ENCODE results near the gene NRDC.

The NRDC gene

GRCh38 chr1:51780927-51781326, 97.6 kb downstream of the NRDC start:
- FAIRE-seq (no peak), DNase-seq (ENCODE audit: extremely low spot score, insufficient read length, low read depth) (no peak)

- DNase-seq (ENCODE audit: extremely low spot score, insufficient read length, low read depth) (no peak), FAIRE-seq (no peak)
These were observed 102.1 kb downstream of the NRDC start for GRCh38 chr1:51776408-51776807.

DNA sequence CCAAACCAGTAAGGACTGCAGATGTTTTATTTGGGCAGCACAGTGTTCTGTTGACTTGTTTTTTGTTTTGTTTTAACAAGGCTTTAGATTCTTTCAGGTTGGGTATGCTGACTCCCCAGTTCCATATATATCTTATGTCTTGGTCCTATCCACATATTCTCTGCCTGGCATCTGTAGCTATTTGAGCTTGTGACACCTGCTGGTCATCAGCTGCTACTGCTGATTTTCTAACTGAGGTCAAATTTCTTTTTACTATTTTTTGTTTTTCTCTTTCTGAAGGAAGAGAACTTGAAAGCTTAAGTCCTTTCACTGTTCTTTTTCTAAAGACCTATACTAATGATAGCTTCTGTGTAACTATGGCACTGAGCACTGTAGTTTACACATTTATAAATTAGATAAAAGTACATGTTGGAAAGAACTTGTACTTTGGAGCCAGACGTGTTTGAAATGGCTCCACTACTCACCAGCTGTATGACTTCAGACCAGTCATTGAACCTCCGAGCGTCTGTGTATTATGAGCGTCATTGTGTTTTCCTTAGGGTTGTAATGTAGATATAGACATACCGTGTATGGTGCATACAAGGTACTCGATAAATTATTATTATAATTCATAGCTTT, 109.4 kb downstream of the NRDC start:
- FAIRE-seq, result peak; percentile 87
- peak; percentile 17 for DNase-seq (ENCODE audit: extremely low spot score, insufficient read length, low read depth)

DNA sequence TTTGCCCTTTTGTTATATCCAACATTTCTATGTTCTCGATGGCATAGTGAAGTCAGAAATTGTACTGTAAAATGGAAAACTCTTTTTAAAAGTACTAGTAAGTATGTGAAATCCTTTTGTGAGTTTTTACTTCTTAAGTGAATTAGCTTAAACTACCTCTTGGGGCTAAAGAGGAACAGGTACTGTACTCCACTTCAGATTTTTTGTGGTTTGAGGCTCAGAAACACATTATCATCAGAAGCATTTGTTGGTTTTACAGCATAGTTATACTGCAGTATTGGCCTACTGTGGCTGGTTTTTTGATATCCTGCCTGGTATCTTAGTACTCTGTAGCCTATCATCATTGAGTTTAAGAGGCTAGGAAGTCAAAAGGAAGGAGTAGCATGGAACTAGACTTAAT, 117.2 kb downstream of the NRDC start:
- FAIRE-seq, result no peak

DNA sequence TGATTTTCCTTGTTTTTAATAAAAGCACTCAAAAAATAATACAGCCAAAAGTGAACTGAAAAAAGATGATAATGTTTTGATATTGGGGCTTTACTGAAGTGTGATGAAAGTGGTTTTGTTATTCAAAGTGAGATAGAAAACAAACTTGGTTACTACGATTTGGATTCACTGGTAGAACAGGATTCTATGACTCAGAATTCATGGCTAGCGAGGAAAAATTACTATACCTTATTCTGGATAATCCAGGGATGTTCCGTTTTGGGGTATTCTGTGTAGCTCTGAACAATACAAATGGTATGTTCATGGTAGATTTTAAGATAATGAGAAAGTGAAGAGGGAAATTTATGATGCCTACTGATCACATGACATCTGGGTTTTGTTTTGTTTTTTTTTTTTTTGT, 117.7 kb downstream of the NRDC start:
- DNase-seq (ENCODE audit: extremely low spot score, insufficient read length, low read depth), result no peak
- FAIRE-seq, result no peak

More for the DNA sequence above, 117.2 kb downstream of the NRDC start:
- no peak for DNase-seq (ENCODE audit: extremely low spot score, insufficient read length, low read depth)

DNA sequence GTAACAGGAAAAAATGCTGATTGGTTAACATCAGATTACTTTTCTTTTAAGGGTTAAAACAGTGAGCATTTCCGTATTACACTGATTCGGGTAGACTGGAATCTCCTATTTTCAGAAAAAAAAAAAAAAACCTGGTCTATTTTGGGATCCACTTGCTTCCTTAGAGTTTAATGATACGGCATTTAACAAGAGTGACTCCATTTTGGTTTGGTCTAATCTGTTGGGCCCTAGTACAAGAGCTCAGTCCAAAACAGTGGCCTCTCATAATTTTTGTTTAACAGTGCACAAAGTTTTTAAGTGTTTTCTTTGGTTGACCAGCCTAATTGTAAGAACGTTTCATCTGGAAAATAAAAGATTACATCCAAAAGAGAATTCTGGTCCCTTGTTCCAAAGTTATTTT, 120.2 kb downstream of the NRDC start:
- FAIRE-seq (no peak), DNase-seq (ENCODE audit: extremely low spot score, insufficient read length, low read depth) (no peak)

- FAIRE-seq, result no peak
- DNase-seq (ENCODE audit: extremely low spot score, insufficient read length, low read depth), result no peak
These were observed 122.2 kb downstream of the NRDC start for GRCh38 chr1:51756290-51756689.

- FAIRE-seq (no peak), DNase-seq (ENCODE audit: extremely low spot score, insufficient read length, low read depth) (no peak)
These were observed 123.1 kb downstream of the NRDC start for GRCh38 chr1:51755437-51755836.

DNA sequence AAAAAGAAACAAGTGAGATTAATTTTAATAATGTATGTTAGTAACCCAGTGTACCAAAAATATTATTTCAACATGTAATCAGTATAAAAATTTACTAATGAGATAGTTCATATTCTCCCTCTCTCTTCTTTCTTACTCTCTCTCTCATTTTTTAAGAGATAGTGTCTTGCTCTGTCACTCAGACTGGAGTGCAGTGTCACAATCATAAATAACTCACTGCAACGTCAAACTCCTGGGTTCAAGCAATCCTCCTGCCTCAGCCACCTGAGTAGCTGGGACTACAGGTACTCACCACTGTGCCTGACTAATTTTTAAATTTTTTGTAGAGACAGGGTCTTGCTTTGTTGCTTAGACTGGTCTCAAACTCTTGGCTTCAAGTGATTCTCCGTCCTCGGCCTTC, 123.9 kb downstream of the NRDC start:
- DNase-seq (ENCODE audit: extremely low spot score, insufficient read length, low read depth) (no peak), FAIRE-seq (no peak)

DNA sequence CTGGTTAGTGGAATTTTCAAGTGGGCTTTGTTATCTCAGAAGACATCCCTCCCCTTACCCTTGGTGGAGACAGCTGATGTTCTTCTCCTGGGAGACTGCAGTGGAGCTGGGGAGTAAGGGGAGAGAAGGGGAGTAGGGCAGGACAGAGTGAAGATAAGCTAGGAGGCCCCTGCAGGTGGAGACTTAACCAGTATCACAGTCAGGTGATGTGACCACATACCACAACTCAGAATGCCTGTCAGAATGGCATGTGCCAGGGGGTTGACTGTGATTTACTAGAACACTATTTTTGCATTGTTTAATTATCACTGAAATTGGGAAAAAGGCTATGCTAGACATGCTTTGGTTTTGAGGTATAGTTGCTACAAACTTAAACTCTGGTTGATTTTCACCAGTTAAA, 124.6 kb downstream of the NRDC start:
- DNase-seq (ENCODE audit: extremely low spot score, insufficient read length, low read depth) (no peak), FAIRE-seq (no peak)

GRCh38 chr1:51752073-51752948, 126.2 kb downstream of the NRDC start:
- no peak for FAIRE-seq
- DNase-seq (ENCODE audit: extremely low spot score, insufficient read length, low read depth), result no peak

DNA sequence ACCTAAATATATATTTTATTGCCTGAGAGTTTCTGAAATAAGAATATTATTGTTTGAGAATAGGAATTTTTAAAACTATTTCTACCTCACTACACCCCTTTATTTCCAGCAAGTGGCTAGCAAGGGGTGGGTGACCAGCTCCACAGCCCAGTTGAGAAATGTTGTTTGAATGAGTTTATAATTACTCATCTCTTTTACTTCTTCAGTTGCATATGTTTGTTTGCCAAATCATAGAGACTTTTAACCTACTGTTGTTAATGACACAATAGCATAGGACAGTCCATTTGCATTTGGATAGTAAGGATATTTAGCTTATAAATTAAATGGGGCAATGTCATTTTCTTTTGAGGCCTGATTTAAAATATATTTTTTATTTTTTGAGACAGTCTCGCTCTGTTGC, 127.8 kb downstream of the NRDC start:
- DNase-seq (ENCODE audit: extremely low spot score, insufficient read length, low read depth), result no peak

GRCh38 chr1:51750218-51750617, 128.3 kb downstream of the NRDC start:
- DNase-seq (ENCODE audit: extremely low spot score, insufficient read length, low read depth), result no peak

More for the DNA sequence above, 127.8 kb downstream of the NRDC start:
- FAIRE-seq, result no peak

GRCh38 chr1:51749151-51749550, 129.4 kb downstream of the NRDC start:
- DNase-seq (ENCODE audit: extremely low spot score, insufficient read length, low read depth) (no peak), FAIRE-seq (no peak)

More at GRCh38 chr1:51750218-51750617, 128.3 kb downstream of the NRDC start:
- no peak for FAIRE-seq

DNA sequence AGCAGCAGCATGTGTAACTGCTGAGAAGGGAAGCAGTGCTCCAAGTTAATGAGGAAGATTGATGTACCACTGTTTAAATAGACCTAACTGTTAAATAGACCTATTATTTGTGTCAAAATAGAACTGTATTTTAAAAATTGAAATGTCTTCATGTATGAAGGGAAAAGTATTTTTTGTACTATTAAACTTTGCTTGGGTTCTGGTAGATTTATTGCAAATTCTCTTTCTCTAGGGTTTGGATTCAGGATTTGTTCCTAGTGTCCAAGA, 133.3 kb downstream of the NRDC start:
- no peak for FAIRE-seq
- DNase-seq (ENCODE audit: extremely low spot score, insufficient read length, low read depth), result no peak

DNA sequence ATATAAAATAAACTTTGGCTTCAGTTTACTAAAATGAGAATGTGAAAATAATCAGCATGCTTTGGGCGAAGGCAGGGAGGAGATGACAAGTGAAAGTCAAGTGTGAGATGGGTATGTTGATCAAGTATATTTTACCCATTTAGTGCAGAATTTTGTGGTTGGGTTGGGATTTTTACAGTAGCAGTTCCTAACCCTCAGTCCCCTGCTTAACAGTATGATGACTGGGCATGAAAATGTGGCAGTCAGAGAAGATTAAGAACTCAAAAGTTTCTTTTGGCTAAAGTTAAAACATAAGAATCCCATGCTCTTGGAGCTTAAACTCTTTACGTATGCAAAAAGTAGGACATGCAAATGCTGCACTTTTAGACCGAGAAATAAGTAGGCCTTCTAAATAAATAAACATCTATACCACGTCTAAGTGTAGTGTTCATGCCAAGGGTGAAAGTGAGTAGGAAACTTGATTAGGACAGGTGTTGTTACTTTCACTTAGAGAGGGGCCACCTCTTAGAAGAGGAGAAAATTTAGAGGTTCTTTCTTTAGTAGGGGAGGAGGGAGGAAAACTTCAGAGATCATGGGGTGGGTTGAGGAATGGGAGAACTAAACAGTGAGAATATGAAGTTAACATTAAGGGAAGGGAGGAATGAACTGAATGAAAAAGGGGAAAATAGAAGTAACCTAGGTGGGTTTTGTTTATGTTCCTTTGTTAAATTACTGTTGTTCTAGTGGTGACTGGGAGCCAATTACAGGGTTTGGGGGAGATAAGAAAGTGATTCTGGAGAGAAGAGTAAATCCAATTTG, 133.8 kb downstream of the NRDC start:
- FAIRE-seq (peak; percentile 59), DNase-seq (ENCODE audit: extremely low spot score, insufficient read length, low read depth) (no peak)

- no peak for FAIRE-seq
These were observed 137.3 kb downstream of the NRDC start for GRCh38 chr1:51741121-51741681.

GRCh38 chr1:51740652-51741051, 137.9 kb downstream of the NRDC start:
- FAIRE-seq, result peak; percentile 65
- no peak for DNase-seq (ENCODE audit: extremely low spot score, insufficient read length, low read depth)

More at GRCh38 chr1:51741121-51741681, 137.3 kb downstream of the NRDC start:
- no peak for DNase-seq (ENCODE audit: extremely low spot score, insufficient read length, low read depth)

Measured in GM18507 (cell line).